ENCODE data around the gene ARHGEF39. TPM values are rescaled to one million over a fixed set of nuclear protein-coding genes. Genes with fewer than 3 reads are reported as not detected.

The ARHGEF39 gene
- total and polyA plus RNA-seq, 2 experiments from 2014 or later: 1.8 to 2.1 TPM

- Histone ChIP-seq H3K79me2 (ENCODE audit: insufficient read depth) (peaks cover 50% of the 10 kb centered on the region), H3K4me3 (no peak overlapping the region), H3F3A (ENCODE audit: insufficient read depth) (peaks cover 67% of the 10 kb centered on the region), H3K27me3 (replicated peaks; ENCODE audit: insufficient read depth) (no peaks in the 10 kb centered on the region), H3K4me2 (ENCODE audit: unreplicated experiment) (no peak overlapping the region), H3K4me1 (ENCODE audit: insufficient read depth) (no peaks in the 10 kb centered on the region), H3K9me3 (ENCODE audit: low read depth) (no peaks in the 10 kb centered on the region), H3K36me3 (ENCODE audit: low read depth) (peaks cover 92% of the 10 kb centered on the region), H3K9ac (no peak overlapping the region), H3K9me2 (ENCODE audit: insufficient read depth) (no peaks in the 10 kb centered on the region), H4K20me1 (ENCODE audit: insufficient read depth) (no peaks in the 10 kb centered on the region), H2AFZ (no peak overlapping the region), H3K27ac (no peak overlapping the region)
- DNase-seq: no peak
- 83 to 90% methylated on average over 10 of the region's 10 CpGs for WGBS, 2 experiments (ENCODE audit: low coverage in 1 of 2, low lambda C conversion rate in 2 of 2, missing lambda C conversion rate in 2 of 2)
- TF ChIP-seq EZH2 (IDR thresholded peaks at IDR 0.05; ENCODE audit: insufficient read depth, poor library complexity, severe bottlenecking) (no peak), EZH2phosphoT487 (IDR thresholded peaks at IDR 0.05; ENCODE audit: insufficient read depth, low read depth) (no peak)
- in situ Hi-C loops (cut with MboI): loop anchor here (25.0 kb wide), 1 partner anchor 95 kb away; the partner anchor contains the start of genes CD72 and TESK1
These were observed 42.0 kb upstream of the ARHGEF39 start for GRCh38 chr9:35706951-35707350.

- TF ChIP-seq EZH2phosphoT487 (IDR thresholded peaks at IDR 0.05; ENCODE audit: insufficient read depth, low read depth): no peak
- no peak for TF ChIP-seq EZH2 (IDR thresholded peaks at IDR 0.05; ENCODE audit: insufficient read depth, poor library complexity, severe bottlenecking)
- Histone ChIP-seq H3K79me2 (ENCODE audit: insufficient read depth) (peaks cover 58% of the 10 kb centered on the region), H3F3A (ENCODE audit: insufficient read depth) (peaks cover 76% of the 10 kb centered on the region), H2AFZ (no peak overlapping the region), H3K27me3 (replicated peaks; ENCODE audit: insufficient read depth) (no peaks in the 10 kb centered on the region), H4K20me1 (ENCODE audit: insufficient read depth) (no peaks in the 10 kb centered on the region), H3K36me3 (ENCODE audit: low read depth) (peaks cover 93% of the 10 kb centered on the region), H3K27ac (no peak overlapping the region), H3K9ac (no peak overlapping the region), H3K4me3 (no peak overlapping the region), H3K4me1 (ENCODE audit: insufficient read depth) (no peaks in the 10 kb centered on the region), H3K9me3 (ENCODE audit: low read depth) (no peaks in the 10 kb centered on the region), H3K9me2 (ENCODE audit: insufficient read depth) (no peaks in the 10 kb centered on the region), H3K4me2 (ENCODE audit: unreplicated experiment) (no peak overlapping the region)
- DNase-seq: no peak
- WGBS, 2 experiments (ENCODE audit: low coverage in 1 of 2, low lambda C conversion rate in 2 of 2, missing lambda C conversion rate in 2 of 2): 91 to 94% methylated on average over 7 of the region's 7 CpGs
- in situ Hi-C loops (cut with MboI): loop anchor here (25.0 kb wide), 1 partner anchor 94 kb away; the partner anchor contains the start of genes CD72 and TESK1
These were observed 40.9 kb upstream of the ARHGEF39 start for GRCh38 chr9:35705836-35706430.

- Histone ChIP-seq H3F3A (ENCODE audit: insufficient read depth) (peaks cover 82% of the 10 kb centered on the region), H3K9me2 (ENCODE audit: insufficient read depth) (no peaks in the 10 kb centered on the region), H3K4me3 (no peak overlapping the region), H3K36me3 (ENCODE audit: low read depth) (peaks cover 93% of the 10 kb centered on the region), H3K9me3 (ENCODE audit: low read depth) (no peaks in the 10 kb centered on the region), H3K9ac (no peak overlapping the region), H3K27me3 (replicated peaks; ENCODE audit: insufficient read depth) (no peaks in the 10 kb centered on the region), H3K4me2 (ENCODE audit: unreplicated experiment) (no peak overlapping the region), H3K4me1 (ENCODE audit: insufficient read depth) (no peaks in the 10 kb centered on the region), H3K79me2 (ENCODE audit: insufficient read depth) (peaks cover 64% of the 10 kb centered on the region), H2AFZ (no peak overlapping the region), H3K27ac (no peak overlapping the region), H4K20me1 (ENCODE audit: insufficient read depth) (no peaks in the 10 kb centered on the region)
- no peak for TF ChIP-seq EZH2phosphoT487 (IDR thresholded peaks at IDR 0.05; ENCODE audit: insufficient read depth, low read depth)
- TF ChIP-seq EZH2 (IDR thresholded peaks at IDR 0.05; ENCODE audit: insufficient read depth, poor library complexity, severe bottlenecking): no peak
- WGBS, 2 experiments (ENCODE audit: low coverage in 1 of 2, low lambda C conversion rate in 2 of 2, missing lambda C conversion rate in 2 of 2): 85 to 89% methylated on average over 8 of the region's 8 CpGs
- in situ Hi-C loops (cut with MboI): loop anchor here (25.0 kb wide), 1 partner anchor 93 kb away; the partner anchor contains the start of genes CD72 and TESK1
- no peak for DNase-seq
These were observed 40.4 kb upstream of the ARHGEF39 start for GRCh38 chr9:35705372-35705771.

- Histone ChIP-seq H3K36me3 (ENCODE audit: low read depth) (peaks cover 97% of the 10 kb centered on the region), H3K9ac (no peak overlapping the region), H3K27ac (no peak overlapping the region), H3K4me1 (ENCODE audit: insufficient read depth) (no peaks in the 10 kb centered on the region), H3K9me2 (ENCODE audit: insufficient read depth) (no peaks in the 10 kb centered on the region), H4K20me1 (ENCODE audit: insufficient read depth) (no peaks in the 10 kb centered on the region), H3K4me3 (no peak overlapping the region), H3K27me3 (replicated peaks; ENCODE audit: insufficient read depth) (no peaks in the 10 kb centered on the region), H3K4me2 (ENCODE audit: unreplicated experiment) (no peak overlapping the region), H2AFZ (no peak overlapping the region), H3K9me3 (ENCODE audit: low read depth) (no peaks in the 10 kb centered on the region), H3K79me2 (ENCODE audit: insufficient read depth) (peaks cover 64% of the 10 kb centered on the region), H3F3A (ENCODE audit: insufficient read depth) (peaks cover 91% of the 10 kb centered on the region)
- in situ Hi-C loops (cut with MboI): loop anchor here (25.0 kb wide), 1 partner anchor 92 kb away; the partner anchor contains the start of genes CD72 and TESK1
- TF ChIP-seq EZH2 (IDR thresholded peaks at IDR 0.05; ENCODE audit: insufficient read depth, poor library complexity, severe bottlenecking): no peak
- TF ChIP-seq EZH2phosphoT487 (IDR thresholded peaks at IDR 0.05; ENCODE audit: insufficient read depth, low read depth): no peak
- no peak for DNase-seq
- WGBS, 2 experiments (ENCODE audit: low coverage in 1 of 2, low lambda C conversion rate in 2 of 2, missing lambda C conversion rate in 2 of 2): 88 to 91% methylated on average over 23 to 26 of the region's 26 CpGs
These were observed 39.1 kb upstream of the ARHGEF39 start for GRCh38 chr9:35703906-35704672.
